Hematopoietic multipotent progenitor cell treated with erythropoietin and hydrocortisone succinate and interleukin-3 and kit ligand, for 4 days (in vitro differentiated cells): Measurements from ENCODE around the gene CLDN22.

Experiments
- DNase-seq: peaks from one replicate; pipeline ENCODE4 v3.0.0-alpha.2; 2015

The CLDN22 gene

GRCh38 chr4:183320211-183321059 lies at the start of gene CLDN22:
Gene CLDN22, minus strand, starts transcription at chr4:183320276. Its CDS starts 58 bp downstream, at chr4:183320218.
- no peak for DNase-seq

- no peak for DNase-seq
Observed at GRCh38 chr4:183369073-183369472, 49.0 kb upstream of the CLDN22 start.

GRCh38 chr4:183366206-183366835 lies 46.2 kb upstream of the CLDN22 start:
- DNase-seq, result no peak

GRCh38 chr4:183364025-183364424 lies 43.9 kb upstream of the CLDN22 start:
- DNase-seq, result no peak

- peak; percentile 14 for DNase-seq
Observed at GRCh38 chr4:183362916-183363542, 43.0 kb upstream of the CLDN22 start.

- no peak for DNase-seq
Observed at GRCh38 chr4:183362036-183362435, 42.0 kb upstream of the CLDN22 start.

- DNase-seq, result peak; percentile 27
Observed at GRCh38 chr4:183360161-183360919, 40.3 kb upstream of the CLDN22 start.

- no peak for DNase-seq
Observed at GRCh38 chr4:183358215-183358755, 38.2 kb upstream of the CLDN22 start.

GRCh38 chr4:183356931-183357675 lies 37.0 kb upstream of the CLDN22 start:
- no peak for DNase-seq

- no peak for DNase-seq
Observed at GRCh38 chr4:183356173-183356830, 36.2 kb upstream of the CLDN22 start.

GRCh38 chr4:183355405-183355804 lies 35.3 kb upstream of the CLDN22 start:
- DNase-seq, result peak; percentile 21

GRCh38 chr4:183354219-183354618 lies 34.1 kb upstream of the CLDN22 start:
- DNase-seq, result no peak

GRCh38 chr4:183353557-183353956 lies 33.5 kb upstream of the CLDN22 start:
- peak; percentile 27 for DNase-seq

- DNase-seq, result no peak
Observed at GRCh38 chr4:183352546-183352945, 32.5 kb upstream of the CLDN22 start.

GRCh38 chr4:183350317-183351071 lies 30.4 kb upstream of the CLDN22 start:
- DNase-seq, result no peak

- no peak for DNase-seq
Observed at GRCh38 chr4:183349673-183350072, 29.6 kb upstream of the CLDN22 start.

GRCh38 chr4:183348706-183349659 lies 28.9 kb upstream of the CLDN22 start:
- peak; percentile 86 for DNase-seq

- DNase-seq, result no peak
Observed at GRCh38 chr4:183348136-183348535, 28.1 kb upstream of the CLDN22 start.

GRCh38 chr4:183347566-183347965 lies 27.5 kb upstream of the CLDN22 start:
- DNase-seq, result no peak
